ENCODE data around the gene CRIM1. TPM values are rescaled to one million over a fixed set of nuclear protein-coding genes. Genes with fewer than 3 reads are reported as not detected.

CRIM1 gene
- 62.3 and 68.2 TPM in 2 replicates for total RNA-seq

GRCh38 chr2:36355151-36355889 is at the start of gene CRIM1:
CRIM1 (plus strand) TSS chr2:36355778; CDS start chr2:36356293, 515 bp downstream.

DNA sequence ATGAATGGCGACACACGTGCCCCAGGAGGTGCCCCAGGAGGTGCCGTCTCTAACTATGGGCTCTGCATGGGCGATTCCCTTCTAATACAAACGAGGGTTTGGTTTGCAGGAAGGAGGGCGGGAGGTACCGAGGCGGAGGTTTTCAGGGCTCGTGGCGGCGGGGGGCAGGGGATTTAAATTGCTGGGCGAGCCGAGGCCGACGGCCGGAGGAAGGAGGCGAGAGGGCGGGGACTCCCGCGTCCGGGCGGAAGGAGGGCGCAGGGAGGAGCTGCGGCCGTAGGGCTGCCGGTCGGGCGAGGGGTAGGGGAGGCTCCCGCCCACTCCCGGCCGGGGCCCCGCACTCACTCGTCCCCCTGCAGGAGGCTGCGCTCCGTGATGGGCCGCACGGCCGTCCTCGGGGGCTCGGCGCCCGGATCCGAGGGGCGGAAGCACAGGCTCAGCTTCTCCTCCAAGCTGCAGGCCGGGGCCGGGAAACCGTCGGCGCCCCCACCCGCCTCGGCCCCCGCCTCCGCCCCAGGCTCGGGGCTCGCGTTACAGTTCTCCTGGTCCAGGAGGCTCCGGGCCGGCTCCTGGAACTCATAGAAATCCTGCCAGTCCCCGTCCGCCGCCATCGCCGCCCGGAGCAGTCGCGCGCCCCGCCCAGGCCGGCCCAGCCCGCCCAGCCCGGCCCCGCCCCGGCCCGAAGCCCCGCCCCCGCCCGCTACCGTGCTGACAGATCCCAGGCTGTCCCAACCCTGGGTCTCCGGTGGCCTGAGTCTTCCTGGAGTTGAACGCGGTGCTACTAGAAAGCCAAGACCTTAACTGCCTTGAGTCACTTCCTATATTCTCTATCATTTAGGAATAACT is 242.2 kb downstream of the CRIM1 start, which contains the start of gene FEZ2:
FEZ2 (minus strand) TSS at position 637 of the 846 bp plus-strand sequence; CDS start at position 611, 26 bp downstream.

Other genes starting within 250 kb of the CRIM1 start
- gene FEZ2, start 242.4 kb downstream of the CRIM1 start, total RNA-seq: 42.1 and 49.2 TPM in 2 replicates